Left forelimb (tissue), 1 donor: Measurements from ENCODE around the gene MRPL51.

ENCODE experiments used
- DNase-seq: peaks from one replicate; pipeline ENCODE4 v3.0.0-alpha.2; 2018; ENCODE audit warnings: low spot score

MRPL51 gene

GRCh38 chr12:6461401-6462233 lies 31.4 kb downstream of the MRPL51 start:
- DNase-seq = no peak

GRCh38 chr12:6460751-6461371 lies 32.2 kb downstream of the MRPL51 start:
- no peak for DNase-seq

- no peak for DNase-seq
These were observed 34.1 kb downstream of the MRPL51 start for GRCh38 chr12:6459004-6459337.

- DNase-seq = no peak
These were observed 34.6 kb downstream of the MRPL51 start for GRCh38 chr12:6458281-6459003.

- DNase-seq = no peak
These were observed 35.7 kb downstream of the MRPL51 start for GRCh38 chr12:6457220-6457945.

GRCh38 chr12:6452944-6453630 lies 40.0 kb downstream of the MRPL51 start:
- DNase-seq = no peak

GRCh38 chr12:6452245-6452943 lies 40.7 kb downstream of the MRPL51 start:
- no peak for DNase-seq

GRCh38 chr12:6451348-6452244 lies 41.5 kb downstream of the MRPL51 start, which contains the start of gene TAPBPL:
TSS of gene TAPBPL (plus strand) at chr12:6452042. CDS start at chr12:6452249, 207 bp downstream.
- peak; percentile 92 for DNase-seq

GRCh38 chr12:6450869-6451347 lies 42.2 kb downstream of the MRPL51 start:
- DNase-seq = peak; percentile 76

GRCh38 chr12:6450091-6450868 lies 42.8 kb downstream of the MRPL51 start:
- no peak for DNase-seq

GRCh38 chr12:6444704-6445688 lies 48.1 kb downstream of the MRPL51 start, which contains the start of gene CD27:
TSS of gene CD27 (plus strand) at chr12:6444955. CDS start at chr12:6445096, 141 bp downstream.
- no peak for DNase-seq

GRCh38 chr12:6444031-6444430 lies 49.0 kb downstream of the MRPL51 start:
- no peak for DNase-seq

- no peak for DNase-seq
These were observed 49.6 kb downstream of the MRPL51 start for GRCh38 chr12:6443361-6443983.

GRCh38 chr12:6442836-6443235 lies 50.2 kb downstream of the MRPL51 start:
- DNase-seq = no peak
